HepG2 (cell line): ENCODE data around the gene MBOAT7. TPM values are rescaled to one million over a fixed set of nuclear protein-coding genes. Genes with fewer than 3 reads are reported as not detected.

Experiments
- ARNTL ChIP-seq: sonication (generic); formaldehyde crosslinking; IDR thresholded peaks from 2 replicates; pipeline ENCODE4 v1.4.0; 2020; ENCODE audit warnings: mild to moderate bottlenecking, missing genetic modification reagents
- EP300 ChIP-seq, 3 experiments: sonication (generic) in 1 of 3; formaldehyde crosslinking in 1 of 3; IDR thresholded peaks; 2 replicates each; pipeline versions ENCODE4 v1.5.1 to v1.6.1; 2011 to 2020; ENCODE audit warnings: low read depth in 2 of 3, low read length in 2 of 3, borderline replicate concordance in 1 of 3, improper control_type of control experiment in 1 of 3, mild to moderate bottlenecking in 1 of 3, missing genetic modification reagents in 1 of 3, moderate library complexity in 1 of 3
- FOXJ3 ChIP-seq: sonication (generic); formaldehyde crosslinking; IDR thresholded peaks from 2 replicates; pipeline ENCODE4 v1.4.0; 2020; ENCODE audit warnings: missing genetic modification reagents, mild to moderate bottlenecking, borderline replicate concordance
- MTA1 ChIP-seq: sonication (generic); formaldehyde crosslinking; IDR thresholded peaks from 2 replicates; pipeline ENCODE4 v1.4.0; 2020; ENCODE audit warnings: missing genetic modification reagents, mild to moderate bottlenecking, borderline replicate concordance
- ONECUT2 ChIP-seq: sonication (generic); formaldehyde crosslinking; IDR thresholded peaks from 2 replicates; pipeline ENCODE4 v1.4.0; 2020; ENCODE audit warnings: missing genetic modification reagents
- PATZ1 ChIP-seq: sonication (generic); formaldehyde crosslinking; IDR thresholded peaks from 2 replicates; pipeline ENCODE4 v1.4.0; 2020; ENCODE audit warnings: missing genetic modification reagents
- USF2 ChIP-seq, 2 experiments: sonication (generic) in 1 of 2; formaldehyde crosslinking in 1 of 2; IDR thresholded peaks; 2 replicates each; pipeline versions ENCODE4 v1.5.1 to v1.6.1; 2011 to 2020; ENCODE audit warnings: borderline replicate concordance in 1 of 2, low read depth in 1 of 2, low read length in 1 of 2, mild to moderate bottlenecking in 1 of 2, missing genetic modification reagents in 1 of 2, moderate library complexity in 1 of 2
- ZNF770 ChIP-seq: sonication (generic); formaldehyde crosslinking; IDR thresholded peaks from 2 replicates; pipeline ENCODE4 v1.5.0; 2020; ENCODE audit warnings: mild to moderate bottlenecking, missing genetic modification reagents
- polyA plus RNA-seq, 8 experiments: library from polyadenylated mRNA; depleted of rRNA in 3 of 8; stranded (reverse) in 7 of 8; unstranded in 1 of 8; fragments of >200 nt; fragmentation: Illumina TruSeq in 4 of 8; extraction: Trizol in 4 of 8; gene quantifications; 2 replicates each; pipeline versions ENCODE4 v1.2.1 to v1.2.3, GENCODE V29; 2011 to 2016; ENCODE audit warnings: low read depth in 4 of 8, missing spikeins in 1 of 8, mixed read lengths in 1 of 8; ENCODE audit not compliant: insufficient read depth in 1 of 8
- total RNA-seq, 5 experiments: library from RNA; depleted of rRNA; stranded (reverse); fragments of >200 nt; fragmentation: Illumina TruSeq; extraction: Trizol; gene quantifications; 2 replicates each; pipeline ENCODE4 v1.2.3, GENCODE V29; 2016; ENCODE audit warnings: low read depth in 1 of 5
- TF ChIP-seq, protein P1 (sequence below): sonication (generic); IDR thresholded peaks from 2 replicates; pipeline ENCODE4 v1.6.1; 2016; ENCODE audit warnings: low read depth, borderline replicate concordance
- TF ChIP-seq, protein P2 (sequence below): sonication (generic); formaldehyde crosslinking; IDR thresholded peaks from 2 replicates; pipeline ENCODE4 v1.8.1; 2023; ENCODE audit warnings: missing genetic modification reagents, inconsistent platforms, borderline replicate concordance

Gene MBOAT7
- total and polyA plus RNA-seq, 2 of the 13 experiments (the other 11 are each of a cell fraction or from before 2014, with no cell fraction given): 22.2 to 25.5 TPM

DNA sequence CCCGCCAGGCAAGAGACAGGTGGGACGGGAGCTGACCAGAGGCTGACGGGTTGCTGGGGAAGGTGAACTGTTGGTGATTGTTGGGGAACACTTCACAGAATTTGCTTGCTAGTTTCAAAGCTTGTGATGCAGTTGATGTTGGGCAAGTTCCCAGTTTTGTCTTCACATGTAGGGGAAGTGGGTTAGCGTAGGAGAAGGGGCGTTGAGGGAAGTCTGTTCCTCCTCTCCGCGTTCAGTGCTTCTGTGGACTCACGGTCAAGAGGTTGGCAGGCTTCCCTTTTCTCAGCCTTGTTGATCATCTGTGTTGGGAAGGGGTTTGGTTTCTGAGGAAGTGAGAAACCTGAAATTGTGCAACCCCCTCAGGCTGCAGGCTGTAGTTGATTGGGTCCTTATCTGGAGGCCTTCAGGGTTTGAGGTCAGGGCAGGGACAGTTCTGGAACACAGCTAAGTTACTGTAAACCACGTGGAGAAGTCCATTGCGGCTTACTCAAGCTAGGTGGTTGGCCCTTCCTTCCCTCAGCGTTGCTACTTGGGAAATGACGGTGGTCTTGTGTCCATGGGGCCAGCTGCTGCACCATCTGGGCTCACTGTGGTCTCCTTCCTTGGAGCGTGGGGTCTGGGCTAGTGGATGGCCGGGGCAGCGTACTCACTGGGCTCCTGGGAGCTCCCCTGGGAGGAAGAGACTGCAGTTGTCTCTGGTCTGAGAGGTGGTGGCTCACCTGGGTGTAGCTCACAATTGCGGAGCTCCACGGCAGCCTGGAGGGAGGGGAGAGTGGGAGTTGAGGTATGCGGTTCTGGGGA is 18.8 kb upstream of the MBOAT7 start (continued):
- TF ChIP-seq, protein P1, sequence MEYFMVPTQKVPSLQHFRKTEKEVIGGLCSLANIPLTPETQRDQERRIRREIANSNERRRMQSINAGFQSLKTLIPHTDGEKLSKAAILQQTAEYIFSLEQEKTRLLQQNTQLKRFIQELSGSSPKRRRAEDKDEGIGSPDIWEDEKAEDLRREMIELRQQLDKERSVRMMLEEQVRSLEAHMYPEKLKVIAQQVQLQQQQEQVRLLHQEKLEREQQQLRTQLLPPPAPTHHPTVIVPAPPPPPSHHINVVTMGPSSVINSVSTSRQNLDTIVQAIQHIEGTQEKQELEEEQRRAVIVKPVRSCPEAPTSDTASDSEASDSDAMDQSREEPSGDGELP: no peak
- TF ChIP-seq, protein P2, sequence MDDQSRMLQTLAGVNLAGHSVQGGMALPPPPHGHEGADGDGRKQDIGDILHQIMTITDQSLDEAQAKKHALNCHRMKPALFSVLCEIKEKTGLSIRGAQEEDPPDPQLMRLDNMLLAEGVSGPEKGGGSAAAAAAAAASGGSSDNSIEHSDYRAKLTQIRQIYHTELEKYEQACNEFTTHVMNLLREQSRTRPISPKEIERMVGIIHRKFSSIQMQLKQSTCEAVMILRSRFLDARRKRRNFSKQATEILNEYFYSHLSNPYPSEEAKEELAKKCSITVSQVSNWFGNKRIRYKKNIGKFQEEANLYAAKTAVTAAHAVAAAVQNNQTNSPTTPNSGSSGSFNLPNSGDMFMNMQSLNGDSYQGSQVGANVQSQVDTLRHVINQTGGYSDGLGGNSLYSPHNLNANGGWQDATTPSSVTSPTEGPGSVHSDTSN (CRISPR knock-in tag): no peak
- TF ChIP-seq PATZ1 (CRISPR knock-in tag) (peak; percentile 34), ZNF770 (CRISPR knock-in tag) (no peak), ARNTL (CRISPR knock-in tag) (no peak), EP300 (IDR thresholded peaks at IDR 0.05; ENCODE audit: low read depth in 2 of 2, low read length in 2 of 2) (peak in 1 of 2 experiments; percentile 17; a peak in 1 of 4 replicates), EP300 (CRISPR knock-in tag; IDR thresholded peaks at IDR 0.05; ENCODE audit: borderline replicate concordance) (no peak), MTA1 (CRISPR knock-in tag) (no peak), ONECUT2 (CRISPR knock-in tag) (0 out of 2 replicates have a peak, but pooled peaks have one; percentile 34), USF2 (IDR thresholded peaks at IDR 0.05; ENCODE audit: low read depth, low read length) (no peak), USF2 (CRISPR knock-in tag; IDR thresholded peaks at IDR 0.05; ENCODE audit: borderline replicate concordance) (no peak), FOXJ3 (no peak)
